Left renal cortex interstitium (tissue), 4 donors: ENCODE data around the gene MEP1B. TPM values are rescaled to one million over a fixed set of nuclear protein-coding genes. Genes with fewer than 3 reads are reported as not detected.

ENCODE experiments used
- DNase-seq, 4 donors: peaks; one replicate each; pipeline ENCODE4 v3.0.0-alpha.2; 2013; ENCODE audit warnings: low read depth in 4 of 4, low spot score in 2 of 4, missing footprints in 1 of 4
- polyA plus RNA-seq, 4 donors: library from polyadenylated mRNA; unstranded; fragments of 120-200 nt; gene quantifications; one replicate each; pipeline ENCODE4 v1.2.1, GENCODE V29; 2013; ENCODE audit not compliant: insufficient read length in 4 of 4

MEP1B gene
- polyA plus RNA-seq, 4 donors: 0.14 to 0.20 (median 0.20) TPM; not detected in 1

- no peak for DNase-seq
Measured at GRCh38 chr18:32261003-32261402, 71.2 kb downstream of the MEP1B start.

GRCh38 chr18:32262092-32262491, 72.3 kb downstream of the MEP1B start:
- DNase-seq: no peak

- no peak for DNase-seq
Measured at GRCh38 chr18:32264401-32264800, 74.6 kb downstream of the MEP1B start.

- DNase-seq: no peak
Measured at GRCh38 chr18:32267463-32267862, 77.6 kb downstream of the MEP1B start.

Other genes with a start within 250 kb of the MEP1B start
- 10 to 100 TPM; 46.6 to 64.1 (median 59.3) TPM for gene TRAPPC8, start 246.9 kb upstream of the MEP1B start, polyA plus RNA-seq
- 1 to 10 TPM; 1.9 to 3.3 (median 2.6) TPM for gene RNF125, start 171.2 kb upstream of the MEP1B start, polyA plus RNA-seq
- 10 to 100 TPM; 49.5 to 63.0 (median 58.3) TPM for gene RNF138, start 98.2 kb upstream of the MEP1B start, polyA plus RNA-seq